Endothelial cell of umbilical vein (primary cell): ENCODE results near the gene C3.

Experiments
- EZH2 ChIP-seq: IDR thresholded peaks from 2 replicates; pipeline ENCODE4 v1.6.1; 2012; ENCODE audit warnings: borderline replicate concordance, low read depth, mild to moderate bottlenecking, moderate library complexity, low read length, inconsistent platforms; ENCODE audit not compliant: severe bottlenecking
- FOS ChIP-seq: IDR thresholded peaks from 2 replicates; pipeline ENCODE4 v1.6.1; 2011; ENCODE audit warnings: mild to moderate bottlenecking, low read length, moderate library complexity, borderline replicate concordance; ENCODE audit not compliant: insufficient read depth
- JUN ChIP-seq: IDR thresholded peaks from 2 replicates; pipeline ENCODE4 v1.6.1; 2011; ENCODE audit warnings: borderline replicate concordance, low read depth; ENCODE audit not compliant: insufficient read length, insufficient read depth
- MYC ChIP-seq: IDR thresholded peaks from one replicate; pipeline ENCODE4 v1.6.1; 2011; ENCODE audit warnings: mild to moderate bottlenecking, low read depth, low read length
- POLR2A ChIP-seq: IDR thresholded peaks from 2 replicates; pipeline ENCODE4 v1.6.1; 2012; ENCODE audit warnings: low read depth, mild to moderate bottlenecking, control low read depth, low read length
- POLR2AphosphoS5 ChIP-seq: IDR thresholded peaks from 2 replicates; pipeline ENCODE4 v1.6.1; 2012; ENCODE audit warnings: low read depth, mild to moderate bottlenecking, control low read depth, low read length, moderate library complexity; ENCODE audit not compliant: insufficient read depth
- TF ChIP-seq, protein P1 (sequence below), 2 donors: IDR thresholded peaks; 1 replicate in 1 of 2; 2 replicates in 1 of 2; pipeline ENCODE4 v1.5.1; 2011; ENCODE audit warnings: low read length in 2 of 2, mild to moderate bottlenecking in 2 of 2, moderate library complexity in 2 of 2, control low read depth in 1 of 2, inconsistent platforms in 1 of 2, low read depth in 1 of 2; ENCODE audit not compliant: insufficient read depth in 1 of 2; ENCODE audit errors: extremely low read depth in 1 of 2
- TF ChIP-seq, protein P2 (sequence below): IDR thresholded peaks from 2 replicates; pipeline ENCODE4 v1.6.1; 2011; ENCODE audit not compliant: insufficient read depth, insufficient read length

- TF ChIP-seq, protein P1, sequence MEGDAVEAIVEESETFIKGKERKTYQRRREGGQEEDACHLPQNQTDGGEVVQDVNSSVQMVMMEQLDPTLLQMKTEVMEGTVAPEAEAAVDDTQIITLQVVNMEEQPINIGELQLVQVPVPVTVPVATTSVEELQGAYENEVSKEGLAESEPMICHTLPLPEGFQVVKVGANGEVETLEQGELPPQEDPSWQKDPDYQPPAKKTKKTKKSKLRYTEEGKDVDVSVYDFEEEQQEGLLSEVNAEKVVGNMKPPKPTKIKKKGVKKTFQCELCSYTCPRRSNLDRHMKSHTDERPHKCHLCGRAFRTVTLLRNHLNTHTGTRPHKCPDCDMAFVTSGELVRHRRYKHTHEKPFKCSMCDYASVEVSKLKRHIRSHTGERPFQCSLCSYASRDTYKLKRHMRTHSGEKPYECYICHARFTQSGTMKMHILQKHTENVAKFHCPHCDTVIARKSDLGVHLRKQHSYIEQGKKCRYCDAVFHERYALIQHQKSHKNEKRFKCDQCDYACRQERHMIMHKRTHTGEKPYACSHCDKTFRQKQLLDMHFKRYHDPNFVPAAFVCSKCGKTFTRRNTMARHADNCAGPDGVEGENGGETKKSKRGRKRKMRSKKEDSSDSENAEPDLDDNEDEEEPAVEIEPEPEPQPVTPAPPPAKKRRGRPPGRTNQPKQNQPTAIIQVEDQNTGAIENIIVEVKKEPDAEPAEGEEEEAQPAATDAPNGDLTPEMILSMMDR (IDR thresholded peaks at IDR 0.05; ENCODE audit: extremely low read depth in 1 of 2, insufficient read depth in 1 of 2, low read depth in 1 of 2, low read length in 2 of 2), result no peak
- no peak for TF ChIP-seq POLR2A
- no peak for TF ChIP-seq JUN
- no peak for TF ChIP-seq EZH2
- TF ChIP-seq FOS, result no peak
- no peak for TF ChIP-seq POLR2AphosphoS5
- TF ChIP-seq MYC, result no peak
- TF ChIP-seq, protein P2, sequence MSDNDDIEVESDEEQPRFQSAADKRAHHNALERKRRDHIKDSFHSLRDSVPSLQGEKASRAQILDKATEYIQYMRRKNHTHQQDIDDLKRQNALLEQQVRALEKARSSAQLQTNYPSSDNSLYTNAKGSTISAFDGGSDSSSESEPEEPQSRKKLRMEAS, result no peak
These were observed 26.2 kb downstream of the C3 start for GRCh38 chr19:6694147-6694815.
